Upper lobe of left lung (tissue), 6 donors: ENCODE measurements around the gene RHBDL1. TPM values are rescaled to one million over a fixed set of nuclear protein-coding genes. Genes with fewer than 3 reads are reported as not detected.
"Not testable (repeated sequence)": the region's sequence is repeated elsewhere in the genome, so short reads cannot be mapped to it uniquely, and the experiment has no call there.

Experiments
- ATAC-seq, 2 donors: fragments of 200-7000 bp; cut with Tn5 transposase; one replicate each; pipeline ENCODE4 v1.9.1; 2022; ENCODE audit warnings: mild to moderate bottlenecking in 2 of 2, moderate library complexity in 2 of 2; ENCODE audit not compliant: low FRiP score in 2 of 2
- DNase-seq, 2 donors: peaks; one replicate each; pipeline ENCODE4 v3.0.0-alpha.2; 2019 to 2020
- H3K27ac ChIP-seq, 4 donors: fragments of 200-600 bp; sonication (generic); one replicate each; pipeline ENCODE4 v1.5.1; 2016 to 2019
- H3K27me3 ChIP-seq, 4 donors: fragments of 200-600 bp; sonication (generic); one replicate each; pipeline ENCODE4 v1.5.1; 2017 to 2019
- H3K36me3 ChIP-seq, 4 donors: fragments of 200-600 bp; sonication (generic); one replicate each; pipeline ENCODE4 v1.5.1; 2016 to 2019
- H3K4me1 ChIP-seq, 4 donors: fragments of 200-600 bp; sonication (generic); one replicate each; pipeline ENCODE4 v1.5.1; 2018 to 2019
- H3K4me3 ChIP-seq, 4 donors: fragments of 200-600 bp; sonication (generic); one replicate each; pipeline ENCODE4 v1.5.1; 2017 to 2019; ENCODE audit warnings: mild to moderate bottlenecking in 2 of 4, moderate library complexity in 1 of 4
- H3K9me3 ChIP-seq, 4 donors: fragments of 200-600 bp; sonication (generic); one replicate each; pipeline ENCODE4 v1.5.1; 2018 to 2019
- EP300 ChIP-seq, 4 donors: sonication (generic); formaldehyde crosslinking; IDR thresholded peaks; one replicate each; pipeline ENCODE4 v1.5.1; 2017; ENCODE audit warnings: antibody characterized with exemption in 4 of 4, control low read depth in 2 of 4
- POLR2A ChIP-seq, 4 donors: fragments of 450-650 bp; IDR thresholded peaks; one replicate each; pipeline ENCODE4 v1.5.1; 2016 to 2017; ENCODE audit warnings: antibody characterized with exemption in 4 of 4, mild to moderate bottlenecking in 2 of 4
- POLR2AphosphoS5 ChIP-seq, 2 donors: sonication (generic); formaldehyde crosslinking; IDR thresholded peaks; one replicate each; pipeline ENCODE4 v1.5.1; 2017; ENCODE audit warnings: antibody characterized with exemption in 2 of 2
- WGBS, 2 donors: methylation state at CpG; one replicate each; pipeline ENCODE4 v1.1.5; 2017 to 2018; 5-methylcytosine and 5-hydroxymethylcytosine counted together
- total RNA-seq, 6 donors: library from RNA; depleted of rRNA in 4 of 6; stranded (reverse); fragments of >200 nt in 4 of 6; gene quantifications; one replicate each; pipeline versions ENCODE4 v1.1.0 to v1.2.1, GENCODE V29; 2016 to 2021
- TF ChIP-seq, protein P1 (sequence below), 6 experiments: fragments of 450-650 bp in 4 of 6; fragments of 200-600 bp in 2 of 6; sonication (generic) in 2 of 6; IDR thresholded peaks; one replicate each; pipeline ENCODE4 v1.5.1; 2016 to 2019; ENCODE audit warnings: antibody characterized with exemption in 6 of 6
- donor health status: DM: no; HTN: no; CAD: no; lungs with moderate emphysema.
- donor health status: DM: no; HTN: yes; CAD: no; lungs with severe emphysema.

RHBDL1 gene
- total RNA-seq, 6 donors from 2014 or later = 0.59 to 2.1 (median 0.76) TPM; not detected in 1

- 89 to 94% methylated on average over 16 to 19 of the region's 19 CpGs for WGBS, 2 donors
- ATAC-seq = no peak
Observed at GRCh38 chr16:687499-687898, 12.0 kb downstream of the RHBDL1 start.

DNA sequence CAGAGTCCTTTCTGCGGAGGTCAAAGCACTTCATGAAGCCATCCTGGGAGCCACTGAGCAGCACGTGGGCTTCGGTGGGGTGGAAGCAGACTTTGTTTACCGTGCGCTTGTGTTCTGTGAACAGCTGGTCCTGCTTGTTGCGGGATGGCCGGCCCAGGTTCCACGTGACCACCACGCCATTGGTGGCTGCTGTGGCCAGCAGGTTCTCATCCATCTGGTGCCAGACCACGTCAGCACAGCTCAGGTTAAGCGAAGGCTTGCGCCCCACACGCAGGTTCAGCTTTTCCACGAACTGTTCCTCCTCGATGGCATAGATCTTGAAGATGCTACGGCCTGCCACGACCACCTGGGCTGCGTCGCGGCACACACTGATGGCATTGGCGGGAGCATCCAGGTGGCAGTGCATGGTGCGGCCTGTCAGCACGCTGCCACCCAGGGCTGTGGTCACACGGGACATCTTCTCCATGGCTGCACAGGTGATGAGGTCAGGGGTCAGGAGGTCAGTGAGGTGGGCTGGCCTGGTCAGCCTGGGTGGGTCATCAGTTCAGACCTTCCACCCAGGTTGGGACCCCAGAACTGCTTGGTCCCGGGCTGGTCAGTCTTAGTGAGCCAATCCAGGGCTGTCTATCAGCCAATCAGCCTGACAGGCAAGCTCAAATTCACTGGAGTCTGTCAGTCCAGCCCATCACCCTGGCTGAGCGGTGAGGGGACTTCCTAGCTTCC lies 13.9 kb downstream of the RHBDL1 start:
- Histone ChIP-seq H3K4me1 (peaks cover 32 to 58% (median 45%) of the 10 kb centered on the region in 4 donors), H3K27ac (peak overlapping the region; percentile 84 to 92 (median 86))
- ATAC-seq = no peak

More at GRCh38 chr16:687499-687898, 12.0 kb downstream of the RHBDL1 start:
- TF ChIP-seq, protein P1, sequence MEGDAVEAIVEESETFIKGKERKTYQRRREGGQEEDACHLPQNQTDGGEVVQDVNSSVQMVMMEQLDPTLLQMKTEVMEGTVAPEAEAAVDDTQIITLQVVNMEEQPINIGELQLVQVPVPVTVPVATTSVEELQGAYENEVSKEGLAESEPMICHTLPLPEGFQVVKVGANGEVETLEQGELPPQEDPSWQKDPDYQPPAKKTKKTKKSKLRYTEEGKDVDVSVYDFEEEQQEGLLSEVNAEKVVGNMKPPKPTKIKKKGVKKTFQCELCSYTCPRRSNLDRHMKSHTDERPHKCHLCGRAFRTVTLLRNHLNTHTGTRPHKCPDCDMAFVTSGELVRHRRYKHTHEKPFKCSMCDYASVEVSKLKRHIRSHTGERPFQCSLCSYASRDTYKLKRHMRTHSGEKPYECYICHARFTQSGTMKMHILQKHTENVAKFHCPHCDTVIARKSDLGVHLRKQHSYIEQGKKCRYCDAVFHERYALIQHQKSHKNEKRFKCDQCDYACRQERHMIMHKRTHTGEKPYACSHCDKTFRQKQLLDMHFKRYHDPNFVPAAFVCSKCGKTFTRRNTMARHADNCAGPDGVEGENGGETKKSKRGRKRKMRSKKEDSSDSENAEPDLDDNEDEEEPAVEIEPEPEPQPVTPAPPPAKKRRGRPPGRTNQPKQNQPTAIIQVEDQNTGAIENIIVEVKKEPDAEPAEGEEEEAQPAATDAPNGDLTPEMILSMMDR (IDR thresholded peaks at IDR 0.05) = no peak
- TF ChIP-seq EP300 (IDR thresholded peaks at IDR 0.05) = no peak
- no peak for TF ChIP-seq POLR2A (IDR thresholded peaks at IDR 0.05)
- TF ChIP-seq POLR2AphosphoS5 (IDR thresholded peaks at IDR 0.05) = no peak
- Histone ChIP-seq H3K27ac (no peak overlapping the region), H3K36me3 (peaks cover under 1 to 26% (median 13%) of the 10 kb centered on the region in 4 donors), H3K4me3 (no peak overlapping the region), H3K27me3 (no peaks in the 10 kb centered on the region), H3K9me3 (no peaks in the 10 kb centered on the region), H3K4me1 (peaks cover 37 to 66% (median 50%) of the 10 kb centered on the region in 4 donors)
- peak in 1 of 2 donors; percentile 77 for DNase-seq

DNA sequence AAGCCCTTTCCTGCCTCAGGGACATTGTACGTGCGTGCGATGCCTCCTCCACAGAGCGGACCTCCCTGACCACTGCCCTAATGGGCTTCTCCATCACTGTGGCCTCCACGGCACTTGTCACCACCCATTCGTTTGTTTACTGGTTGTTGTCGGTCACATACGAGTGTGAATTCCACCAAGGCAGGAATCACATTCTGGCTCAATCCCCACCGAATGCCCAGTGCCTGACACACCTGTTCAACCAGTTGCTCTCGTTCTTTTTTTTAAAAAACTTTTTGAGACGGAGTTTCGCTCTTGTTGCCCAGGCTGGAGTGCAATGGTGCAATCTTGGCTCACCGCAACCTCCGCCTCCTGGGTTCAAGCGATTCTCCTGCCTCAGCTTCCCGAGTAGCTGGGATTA lies 15.8 kb downstream of the RHBDL1 start:
- H3K27ac ChIP-seq, H3K4me3 ChIP-seq: not testable (repeated sequence)
- H3K4me1 ChIP-seq = peaks cover 36 to 56% (median 47%) of the 10 kb centered on the region in 4 donors

More for the DNA sequence above, 13.9 kb downstream of the RHBDL1 start:
- Histone ChIP-seq H3K9me3 (no peaks in the 10 kb centered on the region), H3K36me3 (peaks cover 0 to 18% (median 5%) of the 10 kb centered on the region in 4 donors), H3K4me3 (peak overlapping the region; percentile 76 to 98 (median 79)), H3K27me3 (peaks cover 0 to 18% (median 12%) of the 10 kb centered on the region in 4 donors)
- no peak for TF ChIP-seq POLR2AphosphoS5 (IDR thresholded peaks at IDR 0.05)
- TF ChIP-seq POLR2A (IDR thresholded peaks at IDR 0.05) = no peak
- TF ChIP-seq, protein P1 (IDR thresholded peaks at IDR 0.05) = no peak
- no peak for TF ChIP-seq EP300 (IDR thresholded peaks at IDR 0.05)
- DNase-seq = peak in 1 of 2 donors; percentile 68
- WGBS, 2 donors = 85 to 88% methylated on average over 11 to 24 of the region's 26 CpGs

DNA sequence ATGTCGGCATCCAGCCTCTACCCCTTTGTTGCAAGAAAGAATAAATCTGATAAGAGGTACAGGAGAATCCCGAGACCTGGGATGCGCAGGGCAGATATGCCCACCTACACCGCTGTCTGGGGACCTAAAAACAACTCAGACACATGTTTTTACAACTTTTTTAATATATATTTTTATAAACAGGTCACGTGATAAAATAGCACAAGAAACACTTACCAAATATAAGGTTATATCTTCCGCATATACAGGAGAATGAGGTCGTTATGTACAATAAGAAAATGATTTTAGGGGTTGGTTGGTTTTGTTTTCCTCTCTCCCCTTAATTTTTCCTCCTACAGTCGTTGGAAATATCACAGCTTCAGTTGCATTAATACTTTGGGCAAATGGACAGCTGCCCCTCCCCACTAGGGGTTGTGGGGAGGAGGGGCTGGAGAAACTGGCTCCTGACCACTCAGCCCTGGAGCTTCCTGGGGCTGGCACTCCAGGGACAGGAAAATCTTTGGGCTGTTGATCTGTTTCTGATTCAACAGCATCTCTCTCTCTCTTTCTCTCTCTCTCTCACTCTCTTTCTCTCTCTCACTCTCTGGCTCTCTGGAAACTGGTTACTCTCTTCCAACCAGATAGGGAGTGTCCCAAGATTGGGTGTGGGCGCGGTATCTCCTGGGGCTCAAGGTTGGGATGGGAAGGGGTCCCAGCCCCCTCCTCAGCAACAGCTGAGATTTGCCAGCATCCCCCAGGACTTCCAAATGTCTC lies 17.1 kb downstream of the RHBDL1 start:
- peaks cover 0 to 41% (median 25%) of the 10 kb centered on the region in 4 donors for H3K27me3 ChIP-seq
- TF ChIP-seq, protein P1 (IDR thresholded peaks at IDR 0.05) = no peak
- no peak for TF ChIP-seq POLR2A (IDR thresholded peaks at IDR 0.05)
- no peak for TF ChIP-seq POLR2AphosphoS5 (IDR thresholded peaks at IDR 0.05)
- no peak for TF ChIP-seq EP300 (IDR thresholded peaks at IDR 0.05)
- WGBS, 2 donors = 66 to 67% methylated on average over 10 of the region's 10 CpGs

More for the DNA sequence above, 15.8 kb downstream of the RHBDL1 start:
- not testable (repeated sequence) for H3K9me3 ChIP-seq, DNase-seq, ATAC-seq
- peaks cover 0 to 35% (median 25%) of the 10 kb centered on the region in 4 donors for H3K27me3 ChIP-seq
- peaks cover 0 to 14% (median 5%) of the 10 kb centered on the region in 4 donors for H3K36me3 ChIP-seq
- 77 to 81% methylated on average over 16 of the region's 16 CpGs for WGBS, 2 donors

DNA sequence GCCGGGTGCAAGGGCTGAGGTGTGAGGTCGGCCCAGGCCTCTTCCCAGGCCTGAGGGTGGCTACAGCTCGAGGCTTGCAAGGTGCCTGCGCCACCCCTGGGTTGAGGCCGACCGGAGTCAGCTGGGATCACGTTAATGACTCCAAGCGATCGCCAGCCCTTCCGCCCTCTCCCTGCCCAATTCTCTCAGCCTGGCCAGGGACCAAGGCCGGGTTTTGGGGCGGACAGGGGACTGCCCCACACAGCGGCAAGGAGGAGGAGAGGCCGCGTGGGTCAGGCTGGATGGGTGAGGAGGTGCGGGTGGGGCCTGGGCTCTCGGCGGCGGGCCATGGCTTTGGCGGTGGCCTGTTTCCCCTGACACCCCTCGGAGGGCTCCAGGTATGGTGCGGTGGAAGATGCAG lies 17.9 kb downstream of the RHBDL1 start:
- no peak overlapping the region for H3K27ac ChIP-seq
- H3K4me3 ChIP-seq = no peak overlapping the region
- DNase-seq (peak in 1 of 2 donors; percentile 77), ATAC-seq (no peak)
- TF ChIP-seq POLR2AphosphoS5 (IDR thresholded peaks at IDR 0.05) (no peak), POLR2A (IDR thresholded peaks at IDR 0.05) (no peak), EP300 (IDR thresholded peaks at IDR 0.05) (no peak)
- TF ChIP-seq, protein P1 (IDR thresholded peaks at IDR 0.05) = no peak
- H3K9me3 ChIP-seq = no peaks in the 10 kb centered on the region
- H3K4me1 ChIP-seq = peaks cover 36 to 52% (median 47%) of the 10 kb centered on the region in 4 donors
- 37 to 47% methylated on average over 12 to 22 of the region's 22 CpGs for WGBS, 2 donors
- no peaks in the 10 kb centered on the region for H3K36me3 ChIP-seq
- H3K27me3 ChIP-seq = peaks cover 0 to 41% (median 25%) of the 10 kb centered on the region in 4 donors

More for the DNA sequence above, 17.1 kb downstream of the RHBDL1 start:
- H3K4me3 ChIP-seq = no peak overlapping the region
- H3K36me3 ChIP-seq = peaks cover 0 to under 1% (median 0%) of the 10 kb centered on the region in 4 donors
- no peaks in the 10 kb centered on the region for H3K9me3 ChIP-seq
- DNase-seq (no peak), ATAC-seq (no peak)
- H3K4me1 ChIP-seq = peaks cover 36 to 54% (median 48%) of the 10 kb centered on the region in 4 donors
- no peak overlapping the region for H3K27ac ChIP-seq
